ENCODE data around the gene AMPH. TPM values are rescaled to one million over a fixed set of nuclear protein-coding genes. Genes with fewer than 3 reads are reported as not detected.
A peak's percentile ranks its signal among the peaks of the same experiment; 100 is the strongest.

The AMPH gene
- total RNA-seq, 1 donor from 2014 or later: 4.9 TPM

- DNase-seq (ENCODE audit: low spot score): peak; percentile 23
Observed at GRCh38 chr7:38463277-38464225, 167.6 kb downstream of the AMPH start.

- no peak for DNase-seq (ENCODE audit: low spot score)
Observed at GRCh38 chr7:38462819-38463218, 168.4 kb downstream of the AMPH start.

GRCh38 chr7:38461887-38462286 lies 169.3 kb downstream of the AMPH start:
- DNase-seq (ENCODE audit: low spot score): no peak

GRCh38 chr7:38453826-38454225 lies 177.3 kb downstream of the AMPH start:
- no peak for DNase-seq (ENCODE audit: low spot score)

GRCh38 chr7:38453168-38453567 lies 178.0 kb downstream of the AMPH start:
- no peak for DNase-seq (ENCODE audit: low spot score)

- no peak for DNase-seq (ENCODE audit: low spot score)
Observed at GRCh38 chr7:38452681-38453108, 178.5 kb downstream of the AMPH start.

GRCh38 chr7:38451840-38452239 lies 179.3 kb downstream of the AMPH start:
- no peak for DNase-seq (ENCODE audit: low spot score)

GRCh38 chr7:38448584-38449234 lies 182.5 kb downstream of the AMPH start:
- no peak for DNase-seq (ENCODE audit: low spot score)

- no peak for DNase-seq (ENCODE audit: low spot score)
Observed at GRCh38 chr7:38448054-38448453, 183.1 kb downstream of the AMPH start.

GRCh38 chr7:38438970-38439369 lies 192.2 kb downstream of the AMPH start:
- DNase-seq (ENCODE audit: low spot score): no peak

- no peak for DNase-seq (ENCODE audit: low spot score)
Observed at GRCh38 chr7:38432671-38433070, 198.5 kb downstream of the AMPH start.

- no peak for DNase-seq (ENCODE audit: low spot score)
Observed at GRCh38 chr7:38432080-38432479, 199.1 kb downstream of the AMPH start.

- no peak for DNase-seq (ENCODE audit: low spot score)
Observed at GRCh38 chr7:38429057-38429456, 202.1 kb downstream of the AMPH start.

- no peak for DNase-seq (ENCODE audit: low spot score)
Observed at GRCh38 chr7:38428041-38428440, 203.1 kb downstream of the AMPH start.

GRCh38 chr7:38427279-38427955 lies 203.8 kb downstream of the AMPH start:
- DNase-seq (ENCODE audit: low spot score): no peak

GRCh38 chr7:38425509-38425908 lies 205.7 kb downstream of the AMPH start:
- no peak for DNase-seq (ENCODE audit: low spot score)

GRCh38 chr7:38424750-38425463 lies 206.3 kb downstream of the AMPH start:
- no peak for DNase-seq (ENCODE audit: low spot score)

GRCh38 chr7:38413784-38414183 lies 217.4 kb downstream of the AMPH start:
- no peak for DNase-seq (ENCODE audit: low spot score)

- DNase-seq (ENCODE audit: low spot score): no peak
Observed at GRCh38 chr7:38411404-38411803, 219.8 kb downstream of the AMPH start.

GRCh38 chr7:38410056-38410455 lies 221.1 kb downstream of the AMPH start:
- DNase-seq (ENCODE audit: low spot score): no peak

- DNase-seq (ENCODE audit: low spot score): no peak
Observed at GRCh38 chr7:38409531-38409930, 221.6 kb downstream of the AMPH start.
